Activated CD8-positive, alpha-beta memory T cell treated with anti-CD3 and anti-CD28 coated beads for 36 hours (primary cell): ENCODE measurements around the gene KRT17. TPM values are rescaled to one million over a fixed set of nuclear protein-coding genes. Genes with fewer than 3 reads are reported as not detected.
"Not testable (repeated sequence)": the region's sequence is repeated elsewhere in the genome, so short reads cannot be mapped to it uniquely, and the experiment has no call there.

Experiments used
- CTCF ChIA-PET: fragments of 350-600 bp; sonication (Branson Sonifier 250); formaldehyde crosslinking; loops from one replicate; lab custom pipeline; 2021; ENCODE audit warnings: antibody characterized with exemption; lab: Charles Lee
- POLR2A ChIA-PET: fragments of 350-600 bp; sonication (Branson Sonifier 250); formaldehyde crosslinking; loops from one replicate; lab custom pipeline; 2021; ENCODE audit warnings: antibody characterized with exemption; lab: Charles Lee
- total RNA-seq, 2 experiments: library from RNA; stranded (reverse); gene quantifications; one replicate each; pipeline ENCODE4 v1.2.3, GENCODE V29; 2021

KRT17 gene
- total RNA-seq, 2 experiments from 2014 or later = 0.27 TPM; not detected in 1

GRCh38 chr17:41628073-41628370, 3.6 kb upstream of the KRT17 start:
- CTCF ChIA-PET, POLR2A ChIA-PET: not testable (repeated sequence)

- POLR2A ChIA-PET = no interaction called here
- CTCF ChIA-PET = interaction anchor here (1.1 kb wide), 1 partner anchor 711 kb away, joined by 3 read pairs; no protein-coding TSS in a partner anchor
These were observed 3.1 kb upstream of the KRT17 start for GRCh38 chr17:41627316-41628072.

- CTCF ChIA-PET = interaction anchor here (1.1 kb wide), 1 partner anchor 711 kb away, joined by 3 read pairs; no protein-coding TSS in a partner anchor
- POLR2A ChIA-PET = not testable (repeated sequence)
These were observed 2.5 kb upstream of the KRT17 start for GRCh38 chr17:41626914-41627295.

- CTCF ChIA-PET = interaction anchor here (1.1 kb wide), 1 partner anchor 710 kb away, joined by 3 read pairs; no protein-coding TSS in a partner anchor
- POLR2A ChIA-PET = not testable (repeated sequence)
These were observed 1.9 kb upstream of the KRT17 start for GRCh38 chr17:41626028-41626913.

- ChIA-PET CTCF (no interaction called here), POLR2A (no interaction called here)
These were observed 1.2 kb upstream of the KRT17 start for GRCh38 chr17:41625602-41626001.

GRCh38 chr17:41623184-41623861, 1.1 kb downstream of the KRT17 start:
- CTCF ChIA-PET, POLR2A ChIA-PET: not testable (repeated sequence)

- POLR2A ChIA-PET, CTCF ChIA-PET: not testable (repeated sequence)
These were observed 1.8 kb downstream of the KRT17 start for GRCh38 chr17:41622340-41623183.

- ChIA-PET POLR2A (no interaction called here), CTCF (no interaction called here)
These were observed 2.5 kb downstream of the KRT17 start for GRCh38 chr17:41621916-41622315.

- POLR2A ChIA-PET, CTCF ChIA-PET: not testable (repeated sequence)
These were observed 2.9 kb downstream of the KRT17 start for GRCh38 chr17:41621435-41621817.

- POLR2A ChIA-PET = no interaction called here
These were observed 3.6 kb downstream of the KRT17 start for GRCh38 chr17:41620583-41621434.

GRCh38 chr17:41619927-41620582, 4.3 kb downstream of the KRT17 start:
- CTCF ChIA-PET = not testable (repeated sequence)

More at GRCh38 chr17:41620583-41621434, 3.6 kb downstream of the KRT17 start:
- CTCF ChIA-PET = no interaction called here

GRCh38 chr17:41619036-41619926, 5.1 kb downstream of the KRT17 start:
- ChIA-PET POLR2A (no interaction called here), CTCF (no interaction called here)

More at GRCh38 chr17:41619927-41620582, 4.3 kb downstream of the KRT17 start:
- POLR2A ChIA-PET = not testable (repeated sequence)

GRCh38 chr17:41618341-41619035, 5.9 kb downstream of the KRT17 start:
- CTCF ChIA-PET = no interaction called here
- POLR2A ChIA-PET = no interaction called here

GRCh38 chr17:41617698-41618097, 6.7 kb downstream of the KRT17 start:
- ChIA-PET POLR2A (no interaction called here), CTCF (no interaction called here)

- CTCF ChIA-PET = no interaction called here
- POLR2A ChIA-PET = no interaction called here
These were observed 7.2 kb downstream of the KRT17 start for GRCh38 chr17:41617136-41617535.

- CTCF ChIA-PET, POLR2A ChIA-PET: not testable (repeated sequence)
These were observed 7.9 kb downstream of the KRT17 start for GRCh38 chr17:41616486-41616885.
